Common myeloid progenitor, CD34-positive (primary cell): ENCODE data around the gene YTHDF2.
"Not testable (repeated sequence)": the region's sequence is repeated elsewhere in the genome, so short reads cannot be mapped to it uniquely, and the experiment has no call there.

Experiments
- CTCF ChIA-PET: fragments of 350-600 bp; sonication (Branson Sonifier 250); formaldehyde crosslinking; loops from one replicate; lab custom pipeline; 2021; ENCODE audit warnings: antibody characterized with exemption; lab: Charles Lee
- POLR2A ChIA-PET: fragments of 350-600 bp; sonication (Branson Sonifier 250); formaldehyde crosslinking; loops from one replicate; lab custom pipeline; 2021; ENCODE audit warnings: antibody characterized with exemption; lab: Charles Lee
- DNase-seq, 3 donors: peaks; one replicate each; pipeline versions ENCODE4 v3.0.0 to v3.0.0-alpha.2; 2013
- H3K27ac ChIP-seq, 2 experiments: 1 replicate in 1 of 2; 2 replicates in 1 of 2; pipeline ENCODE4 v1.7.0; 2013; ENCODE audit warnings: inconsistent platforms in 2 of 2, low read length in 2 of 2, mild to moderate bottlenecking in 2 of 2, low read depth in 1 of 2, moderate library complexity in 1 of 2; ENCODE audit not compliant: severe bottlenecking in 2 of 2, insufficient read depth in 1 of 2, poor library complexity in 1 of 2
- H3K27me3 ChIP-seq, 5 experiments: replicated peaks in 2 of 5; 1 replicate in 3 of 5; 2 replicates in 2 of 5; pipeline versions ENCODE4 v1.6.1 to v1.7.0; 2013; ENCODE audit warnings: low read length in 4 of 5, mild to moderate bottlenecking in 2 of 5, moderate library complexity in 2 of 5, inconsistent platforms in 1 of 5; ENCODE audit not compliant: insufficient read depth in 5 of 5, control insufficient read depth in 4 of 5
- H3K36me3 ChIP-seq, 4 experiments: 1 replicate in 2 of 4; 2 replicates in 2 of 4; pipeline versions ENCODE4 v1.6.1 to v1.7.0; 2013; ENCODE audit warnings: low read length in 3 of 4, control low read depth in 1 of 4, mild to moderate bottlenecking in 1 of 4; ENCODE audit not compliant: control insufficient read depth in 4 of 4, insufficient read depth in 4 of 4
- H3K4me1 ChIP-seq, 4 experiments: 1 replicate in 3 of 4; 2 replicates in 1 of 4; pipeline versions ENCODE4 v1.6.1 to v1.7.1; 2013; ENCODE audit warnings: low read length in 3 of 4, mild to moderate bottlenecking in 3 of 4, control low read depth in 1 of 4, inconsistent platforms in 1 of 4, moderate library complexity in 1 of 4; ENCODE audit not compliant: control insufficient read depth in 4 of 4, insufficient read depth in 4 of 4; ENCODE audit errors: control extremely low read depth in 1 of 4
- H3K4me3 ChIP-seq, 7 experiments: 1 replicate in 4 of 7; 2 replicates in 3 of 7; pipeline versions ENCODE4 v1.5.1 to v1.7.0; 2013; ENCODE audit warnings: mild to moderate bottlenecking in 7 of 7, low read length in 6 of 7, moderate library complexity in 6 of 7, inconsistent platforms in 2 of 7, low read depth in 2 of 7, control low read depth in 1 of 7; ENCODE audit not compliant: insufficient read depth in 4 of 7, control insufficient read depth in 1 of 7; ENCODE audit errors: extremely low read depth in 1 of 7
- H3K9me3 ChIP-seq, 5 experiments: 1 replicate in 4 of 5; 2 replicates in 1 of 5; pipeline versions ENCODE4 v1.6.1 to v1.7.1; 2013; ENCODE audit warnings: low read length in 4 of 5, mild to moderate bottlenecking in 2 of 5, inconsistent platforms in 1 of 5, low read depth in 1 of 5, moderate library complexity in 1 of 5; ENCODE audit not compliant: control insufficient read depth in 4 of 5, insufficient read depth in 2 of 5; ENCODE audit errors: control extremely low read depth in 1 of 5
- WGBS: methylation state at CpG from one replicate; pipeline ENCODE4 v1.1.5; 2013; ENCODE audit not compliant: insufficient coverage; 5-methylcytosine and 5-hydroxymethylcytosine counted together

Gene YTHDF2

GRCh38 chr1:28781305-28781704 lies 44.6 kb downstream of the YTHDF2 start:
- no peak for DNase-seq
- Histone ChIP-seq H3K9me3 (no peaks in the 10 kb centered on the region), H3K36me3 (no peaks in the 10 kb centered on the region), H3K27me3 (no peaks in the 10 kb centered on the region), H3K4me3 (no peak overlapping the region), H3K4me1 (peaks cover 0 to 13% (median 0%) of the 10 kb centered on the region in 4 experiments), H3K27ac (no peak overlapping the region)
- CTCF ChIA-PET, result interaction anchor here (9.6 kb wide), 1 partner anchor 95 kb away, joined by 114 read pairs; no protein-coding TSS in a partner anchor
- POLR2A ChIA-PET, result no interaction called here
- WGBS, result 92% methylated on average over 6 of the region's 11 CpGs

GRCh38 chr1:28782011-28782410 lies 45.3 kb downstream of the YTHDF2 start:
- peaks cover 0 to 13% (median 0%) of the 10 kb centered on the region in 4 experiments for H3K4me1 ChIP-seq
- POLR2A ChIA-PET, result interaction anchor here (0.7 kb wide), 1 partner anchor 103 kb away, joined by 4 read pairs; no protein-coding TSS in a partner anchor
- no peaks in the 10 kb centered on the region for H3K27me3 ChIP-seq
- CTCF ChIA-PET, result interaction anchor here (1.0 to 9.6 kb wide), 4 partner anchors 10 to 100 kb away, joined by 3 to 114 read pairs (median 4); no protein-coding TSS in a partner anchor
- H3K9me3 ChIP-seq, result no peaks in the 10 kb centered on the region
- H3K4me3 ChIP-seq, result no peak overlapping the region
- H3K36me3 ChIP-seq, result no peaks in the 10 kb centered on the region
- H3K27ac ChIP-seq, result no peak overlapping the region
- no peak for DNase-seq
- WGBS, result 100% methylated on average over 2 of the region's 3 CpGs

GRCh38 chr1:28783363-28783762 lies 46.6 kb downstream of the YTHDF2 start:
- CTCF ChIA-PET, result interaction anchor here (0.7 to 9.6 kb wide), 6 partner anchors 8 to 141 kb away, joined by 3 to 114 read pairs (median 4); no protein-coding TSS in a partner anchor
- Histone ChIP-seq H3K27ac (no peak overlapping the region), H3K4me1 (peaks cover 0 to 13% (median 0%) of the 10 kb centered on the region in 4 experiments), H3K36me3 (no peaks in the 10 kb centered on the region), H3K27me3 (no peaks in the 10 kb centered on the region), H3K9me3 (no peaks in the 10 kb centered on the region), H3K4me3 (no peak overlapping the region)
- WGBS, result no CpG with 5 or more reads among the region's 2 CpGs
- no peak for DNase-seq
- POLR2A ChIA-PET, result interaction anchor here (0.6 kb wide), 1 partner anchor 44 kb away, joined by 4 read pairs; no protein-coding TSS in a partner anchor

GRCh38 chr1:28789412-28789811 lies 52.7 kb downstream of the YTHDF2 start:
- no peak for DNase-seq
- H3K27me3 ChIP-seq, result peaks cover 0 to 2% (median 0%) of the 10 kb centered on the region in 5 experiments
- ChIA-PET POLR2A (no interaction called here), CTCF (interaction anchor here (1.0 to 9.6 kb wide), 2 partner anchors 87 to 91 kb away, joined by 3 to 114 read pairs; no protein-coding TSS in a partner anchor)
- H3K4me1 ChIP-seq, result peaks cover 0 to 5% (median 0%) of the 10 kb centered on the region in 4 experiments
- H3K27ac ChIP-seq, result no peak overlapping the region
- H3K9me3 ChIP-seq, result no peaks in the 10 kb centered on the region
- H3K36me3 ChIP-seq, result no peaks in the 10 kb centered on the region
- 100% methylated on average over 6 of the region's 9 CpGs for WGBS
- no peak overlapping the region for H3K4me3 ChIP-seq

GRCh38 chr1:28789816-28790215 lies 53.1 kb downstream of the YTHDF2 start:
- POLR2A ChIA-PET, result no interaction called here
- Histone ChIP-seq H3K27me3 (peaks cover 0 to 2% (median 0%) of the 10 kb centered on the region in 5 experiments), H3K27ac (no peak overlapping the region), H3K36me3 (no peaks in the 10 kb centered on the region), H3K4me1 (peaks cover 0 to 4% (median 0%) of the 10 kb centered on the region in 4 experiments), H3K4me3 (no peak overlapping the region), H3K9me3 (no peaks in the 10 kb centered on the region)
- CTCF ChIA-PET, result interaction anchor here (1.0 to 9.6 kb wide), 2 partner anchors 87 to 91 kb away, joined by 3 to 114 read pairs; no protein-coding TSS in a partner anchor
- DNase-seq, result no peak
- 98% methylated on average over 6 of the region's 6 CpGs for WGBS

- no peaks in the 10 kb centered on the region for H3K9me3 ChIP-seq
- H3K27me3 ChIP-seq, result peaks cover 0 to 2% (median 0%) of the 10 kb centered on the region in 5 experiments
- 93% methylated on average over 12 of the region's 12 CpGs for WGBS
- DNase-seq, result no peak
- ChIA-PET POLR2A (no interaction called here), CTCF (interaction anchor here (0.8 to 2.1 kb wide), 2 partner anchors 83 to 91 kb away, joined by 3 to 7 read pairs; no protein-coding TSS in a partner anchor)
- no peaks in the 10 kb centered on the region for H3K4me1 ChIP-seq
- H3K27ac ChIP-seq, result no peak overlapping the region
- no peak overlapping the region for H3K4me3 ChIP-seq
- H3K36me3 ChIP-seq, result no peaks in the 10 kb centered on the region
These were observed 53.8 kb downstream of the YTHDF2 start for GRCh38 chr1:28790377-28791035.

- H3K4me1 ChIP-seq, POLR2A ChIA-PET, H3K27ac ChIP-seq, H3K9me3 ChIP-seq, H3K36me3 ChIP-seq, H3K27me3 ChIP-seq, DNase-seq, H3K4me3 ChIP-seq: not testable (repeated sequence)
- 100% methylated on average over 1 of the region's 2 CpGs for WGBS
- CTCF ChIA-PET, result interaction anchor here (0.6 to 2.1 kb wide), 3 partner anchors 10 to 90 kb away, joined by 3 to 7 read pairs (median 3); no protein-coding TSS in a partner anchor
These were observed 55.2 kb downstream of the YTHDF2 start for GRCh38 chr1:28791929-28792328.
